Mucosa of stomach (tissue), 1 donor: Measurements from ENCODE around the gene PPP1R37.
A peak's percentile ranks its signal among the peaks of the same experiment; 100 is the strongest.

Source experiments
- H3K27me3 ChIP-seq: one replicate; pipeline ENCODE4 v1.7.0; 2013; ENCODE audit warnings: mild to moderate bottlenecking, low read length; ENCODE audit not compliant: control insufficient read depth, insufficient read depth
- H3K36me3 ChIP-seq: one replicate; pipeline ENCODE4 v1.7.0; 2013; ENCODE audit warnings: low read length; ENCODE audit not compliant: control insufficient read depth, insufficient read depth
- H3K4me1 ChIP-seq: one replicate; pipeline ENCODE4 v1.7.0; 2013; ENCODE audit warnings: mild to moderate bottlenecking, low read length; ENCODE audit not compliant: control insufficient read depth, insufficient read depth
- H3K4me3 ChIP-seq: one replicate; pipeline ENCODE4 v1.7.0; 2013; ENCODE audit warnings: low read length
- H3K9ac ChIP-seq: one replicate; pipeline ENCODE4 v1.7.0; 2013; ENCODE audit warnings: mild to moderate bottlenecking, low read length, moderate library complexity
- H3K9me3 ChIP-seq: one replicate; pipeline ENCODE4 v1.7.0; 2013; ENCODE audit warnings: mild to moderate bottlenecking, low read length, moderate library complexity; ENCODE audit not compliant: control insufficient read depth
- donor health status: Pancreatic carcinoma.

The PPP1R37 gene

GRCh38 chr19:45154064-45154827 lies 61.3 kb downstream of the PPP1R37 start:
- Histone ChIP-seq H3K36me3 (no peaks in the 10 kb centered on the region), H3K9me3 (no peaks in the 10 kb centered on the region), H3K4me1 (peaks cover 44% of the 10 kb centered on the region), H3K4me3 (no peak overlapping the region), H3K27me3 (peaks cover 49% of the 10 kb centered on the region), H3K9ac (no peak overlapping the region)

- Histone ChIP-seq H3K27me3 (peaks cover 56% of the 10 kb centered on the region), H3K4me1 (peaks cover 52% of the 10 kb centered on the region), H3K9ac (no peak overlapping the region), H3K4me3 (no peak overlapping the region), H3K36me3 (no peaks in the 10 kb centered on the region), H3K9me3 (no peaks in the 10 kb centered on the region)
Observed at GRCh38 chr19:45156011-45156630, 63.1 kb downstream of the PPP1R37 start.

GRCh38 chr19:45156751-45157150 lies 63.8 kb downstream of the PPP1R37 start:
- Histone ChIP-seq H3K9ac (peak overlapping the region; percentile 37), H3K4me1 (peaks cover 52% of the 10 kb centered on the region), H3K9me3 (no peaks in the 10 kb centered on the region), H3K36me3 (no peaks in the 10 kb centered on the region), H3K27me3 (peaks cover 56% of the 10 kb centered on the region), H3K4me3 (no peak overlapping the region)

GRCh38 chr19:45158503-45159209 lies 65.7 kb downstream of the PPP1R37 start:
- Histone ChIP-seq H3K9me3 (no peaks in the 10 kb centered on the region), H3K27me3 (peaks cover 50% of the 10 kb centered on the region), H3K9ac (no peak overlapping the region), H3K36me3 (no peaks in the 10 kb centered on the region), H3K4me1 (peaks cover 34% of the 10 kb centered on the region), H3K4me3 (no peak overlapping the region)

- Histone ChIP-seq H3K27me3 (peaks cover 42% of the 10 kb centered on the region), H3K36me3 (no peaks in the 10 kb centered on the region), H3K4me1 (peaks cover 34% of the 10 kb centered on the region), H3K4me3 (no peak overlapping the region), H3K9ac (no peak overlapping the region), H3K9me3 (no peaks in the 10 kb centered on the region)
Observed at GRCh38 chr19:45159210-45159970, 66.4 kb downstream of the PPP1R37 start.

- peak overlapping the region; percentile 34 for H3K9ac ChIP-seq
- peaks cover 41% of the 10 kb centered on the region for H3K27me3 ChIP-seq
- no peaks in the 10 kb centered on the region for H3K9me3 ChIP-seq
Observed at GRCh38 chr19:45159971-45160324, 67.0 kb downstream of the PPP1R37 start.

GRCh38 chr19:45160870-45161737 lies 68.1 kb downstream of the PPP1R37 start, which contains the start of gene NKPD1:
Gene NKPD1 (minus strand): TSS chr19:45160982. CDS start chr19:45160150, 832 bp downstream.
- no peak within 1 kb of the TSS for H3K4me3 ChIP-seq
- peaks cover 41% of the 10 kb centered on the region for H3K27me3 ChIP-seq
- peak within 1 kb of the TSS; percentile 34 for H3K9ac ChIP-seq
- no peaks in the 10 kb centered on the region for H3K36me3 ChIP-seq
- H3K9me3 ChIP-seq = no peaks in the 10 kb centered on the region
- H3K4me1 ChIP-seq = peaks cover 38% of the 10 kb centered on the region

More at GRCh38 chr19:45159971-45160324, 67.0 kb downstream of the PPP1R37 start:
- Histone ChIP-seq H3K4me3 (no peak overlapping the region), H3K36me3 (no peaks in the 10 kb centered on the region), H3K4me1 (peaks cover 37% of the 10 kb centered on the region)

- H3K9ac ChIP-seq = no peak overlapping the region
Observed at GRCh38 chr19:45161738-45162607, 69.0 kb downstream of the PPP1R37 start.

GRCh38 chr19:45162608-45163143 lies 69.7 kb downstream of the PPP1R37 start:
- no peak overlapping the region for H3K9ac ChIP-seq
- no peak overlapping the region for H3K4me3 ChIP-seq
- H3K36me3 ChIP-seq = no peaks in the 10 kb centered on the region
- H3K9me3 ChIP-seq = no peaks in the 10 kb centered on the region
- H3K27me3 ChIP-seq = peaks cover 38% of the 10 kb centered on the region
- peaks cover 27% of the 10 kb centered on the region for H3K4me1 ChIP-seq

More at GRCh38 chr19:45161738-45162607, 69.0 kb downstream of the PPP1R37 start:
- H3K27me3 ChIP-seq = peaks cover 38% of the 10 kb centered on the region
- H3K4me3 ChIP-seq = no peak overlapping the region
- no peaks in the 10 kb centered on the region for H3K36me3 ChIP-seq
- no peaks in the 10 kb centered on the region for H3K9me3 ChIP-seq
- H3K4me1 ChIP-seq = peaks cover 30% of the 10 kb centered on the region

GRCh38 chr19:45163156-45163555 lies 70.2 kb downstream of the PPP1R37 start:
- Histone ChIP-seq H3K9me3 (no peaks in the 10 kb centered on the region), H3K27me3 (peaks cover 36% of the 10 kb centered on the region), H3K9ac (no peak overlapping the region), H3K4me3 (no peak overlapping the region), H3K36me3 (no peaks in the 10 kb centered on the region), H3K4me1 (peaks cover 27% of the 10 kb centered on the region)
